Mesodermal cell (in vitro differentiated cells): ENCODE measurements around the gene ZNF862.
"Not testable (repeated sequence)": the region's sequence is repeated elsewhere in the genome, so short reads cannot be mapped to it uniquely, and the experiment has no call there.

Experiments
- H3K27ac ChIP-seq: 2 replicates; pipeline ENCODE4 v1.7.0; 2013; ENCODE audit warnings: mild to moderate bottlenecking, low read depth, low read length, moderate library complexity; ENCODE audit not compliant: severe bottlenecking
- H3K36me3 ChIP-seq: 2 replicates; pipeline ENCODE4 v1.7.1; 2013; ENCODE audit warnings: mild to moderate bottlenecking, low read length, moderate library complexity; ENCODE audit not compliant: control insufficient read depth, insufficient read depth
- H3K4me1 ChIP-seq: one replicate; pipeline ENCODE4 v1.7.1; 2013; ENCODE audit warnings: mild to moderate bottlenecking, low read length; ENCODE audit not compliant: insufficient read depth, control insufficient read depth, poor library complexity, severe bottlenecking
- H3K4me3 ChIP-seq: 2 replicates; pipeline ENCODE4 v1.7.0; 2013; ENCODE audit warnings: low read length, control low read depth, mild to moderate bottlenecking; ENCODE audit not compliant: insufficient read depth, poor library complexity, severe bottlenecking; ENCODE audit errors: extremely low read depth
- H3K9me3 ChIP-seq: 2 replicates; pipeline ENCODE4 v1.7.1; 2013; ENCODE audit warnings: mild to moderate bottlenecking, low read length, moderate library complexity; ENCODE audit not compliant: control insufficient read depth
- WGBS, 2 experiments: methylation state at CpG; one replicate each; pipeline ENCODE4 v1.1.5; 2013; ENCODE audit warnings: missing lambda C conversion rate in 2 of 2; ENCODE audit not compliant: insufficient coverage in 2 of 2; 5-methylcytosine and 5-hydroxymethylcytosine counted together

Gene ZNF862

DNA sequence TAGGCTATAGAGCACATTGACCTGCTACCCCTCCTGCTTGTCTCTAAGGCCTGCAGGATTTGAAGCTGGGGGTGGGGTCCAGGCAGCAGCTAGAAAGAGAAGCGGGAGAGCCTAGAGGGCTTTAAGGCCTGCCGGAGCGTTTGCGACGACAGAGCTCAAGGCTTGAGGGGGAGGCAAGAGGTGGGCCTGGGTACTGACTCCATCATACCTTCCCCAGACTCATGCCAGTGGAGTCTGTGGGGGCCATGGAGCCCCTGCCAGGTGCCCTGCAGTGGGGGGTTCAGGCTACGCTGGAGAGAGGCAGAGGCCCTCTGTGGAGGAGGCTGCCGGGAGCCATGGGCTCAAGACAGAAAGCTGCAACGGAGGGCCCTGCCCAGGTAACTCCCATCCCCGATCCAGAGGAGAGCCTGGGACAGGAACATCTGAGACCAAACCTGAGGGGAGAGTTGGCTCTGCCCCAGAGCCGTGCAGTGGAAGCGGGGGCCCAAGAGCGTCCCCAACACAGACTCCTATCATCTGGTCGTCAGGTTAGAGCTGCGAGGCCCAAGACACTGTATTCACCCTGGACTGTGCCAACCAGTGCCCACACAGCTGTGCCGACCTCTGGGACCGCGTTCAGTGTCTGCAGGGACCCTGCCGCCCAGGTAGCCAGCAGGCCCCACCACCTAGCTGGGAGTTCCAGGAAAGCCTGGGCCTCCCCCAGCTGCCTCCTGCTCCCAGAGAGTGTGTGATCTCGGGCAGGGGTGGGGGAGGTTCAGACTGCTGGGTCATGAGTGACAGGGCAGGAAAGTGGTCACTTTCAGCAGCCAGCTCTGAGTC, 13.2 kb upstream of the ZNF862 start:
- no peak overlapping the region for H3K27ac ChIP-seq
- no peak overlapping the region for H3K4me3 ChIP-seq
- 94 to 96% methylated on average over 16 to 17 of the region's 19 CpGs for WGBS, 2 experiments
- no peaks in the 10 kb centered on the region for H3K4me1 ChIP-seq
- no peaks in the 10 kb centered on the region for H3K9me3 ChIP-seq
- no peaks in the 10 kb centered on the region for H3K36me3 ChIP-seq

DNA sequence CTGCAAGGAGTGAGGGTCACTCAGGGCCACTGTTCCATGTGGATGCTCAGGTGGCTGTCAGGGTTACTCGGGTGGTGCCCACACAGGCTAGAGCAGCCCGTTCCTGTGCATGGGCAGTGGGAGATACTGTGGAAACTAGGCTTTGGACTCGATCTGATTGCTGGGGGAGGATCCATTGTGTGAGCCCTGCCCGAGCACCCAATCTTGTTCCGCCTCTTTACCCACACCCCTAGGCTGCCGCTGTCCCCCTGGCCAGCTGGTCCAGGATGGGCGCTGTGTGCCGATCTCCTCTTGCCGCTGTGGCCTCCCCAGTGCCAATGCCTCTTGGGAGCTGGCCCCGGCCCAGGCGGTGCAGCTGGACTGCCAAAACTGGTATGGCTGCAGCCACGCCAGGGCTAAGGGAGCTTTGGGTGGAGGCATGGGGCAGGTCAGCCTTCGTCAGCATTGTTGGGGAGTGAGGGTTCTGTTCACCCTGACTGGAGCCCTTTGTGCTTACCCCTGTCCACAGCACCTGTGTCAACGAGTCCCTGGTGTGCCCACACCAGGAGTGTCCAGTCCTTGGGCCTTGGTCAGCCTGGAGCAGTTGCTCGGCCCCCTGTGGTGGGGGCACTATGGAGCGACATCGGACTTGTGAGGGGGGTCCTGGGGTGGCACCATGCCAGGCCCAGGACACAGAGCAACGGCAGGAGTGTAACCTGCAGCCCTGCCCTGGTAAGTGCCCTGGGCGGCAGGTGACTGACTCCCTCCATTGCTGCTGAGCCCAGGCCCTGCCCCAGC, 12.4 kb upstream of the ZNF862 start:
- H3K36me3 ChIP-seq, result no peaks in the 10 kb centered on the region
- H3K4me3 ChIP-seq, result no peak overlapping the region
- no peak overlapping the region for H3K27ac ChIP-seq
- H3K9me3 ChIP-seq, result no peaks in the 10 kb centered on the region
- WGBS, 2 experiments, result 86 to 92% methylated on average over 11 to 18 of the region's 19 CpGs
- H3K4me1 ChIP-seq, result no peaks in the 10 kb centered on the region

DNA sequence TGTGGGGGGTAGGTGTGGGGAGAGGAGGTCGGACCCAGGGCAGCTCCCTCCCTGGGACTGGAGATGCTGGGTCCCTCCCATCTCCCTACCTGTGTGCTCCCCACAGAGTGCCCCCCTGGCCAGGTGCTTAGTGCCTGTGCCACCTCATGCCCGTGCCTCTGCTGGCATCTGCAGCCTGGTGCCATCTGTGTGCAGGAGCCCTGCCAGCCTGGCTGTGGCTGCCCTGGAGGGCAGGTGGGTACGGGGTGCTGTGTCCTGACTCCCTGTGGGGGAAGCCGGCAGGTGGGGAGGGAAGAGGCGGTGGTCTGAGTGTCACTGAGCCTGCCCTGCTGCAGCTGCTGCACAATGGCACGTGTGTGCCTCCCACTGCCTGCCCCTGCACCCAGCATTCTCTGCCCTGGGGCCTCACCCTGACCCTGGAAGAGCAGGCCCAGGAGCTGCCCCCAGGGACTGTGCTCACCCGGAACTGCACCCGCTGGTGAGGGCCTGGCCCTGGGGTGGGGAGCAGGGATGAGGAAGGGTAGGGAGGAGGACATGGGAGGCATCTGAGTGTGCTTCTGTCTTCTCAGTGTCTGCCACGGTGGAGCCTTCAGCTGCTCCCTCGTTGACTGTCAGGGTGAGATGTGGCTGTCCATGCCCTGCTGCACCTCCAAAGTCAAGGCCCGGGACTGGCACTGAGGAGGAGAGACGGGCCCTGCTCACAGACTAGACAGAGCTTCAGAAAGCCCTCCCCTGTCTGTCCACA, 11.7 kb upstream of the ZNF862 start:
- H3K4me1 ChIP-seq, result no peaks in the 10 kb centered on the region
- H3K4me3 ChIP-seq, result no peak overlapping the region
- no peaks in the 10 kb centered on the region for H3K36me3 ChIP-seq
- 79 to 82% methylated on average over 9 of the region's 12 CpGs for WGBS, 2 experiments
- no peak overlapping the region for H3K27ac ChIP-seq
- no peaks in the 10 kb centered on the region for H3K9me3 ChIP-seq

DNA sequence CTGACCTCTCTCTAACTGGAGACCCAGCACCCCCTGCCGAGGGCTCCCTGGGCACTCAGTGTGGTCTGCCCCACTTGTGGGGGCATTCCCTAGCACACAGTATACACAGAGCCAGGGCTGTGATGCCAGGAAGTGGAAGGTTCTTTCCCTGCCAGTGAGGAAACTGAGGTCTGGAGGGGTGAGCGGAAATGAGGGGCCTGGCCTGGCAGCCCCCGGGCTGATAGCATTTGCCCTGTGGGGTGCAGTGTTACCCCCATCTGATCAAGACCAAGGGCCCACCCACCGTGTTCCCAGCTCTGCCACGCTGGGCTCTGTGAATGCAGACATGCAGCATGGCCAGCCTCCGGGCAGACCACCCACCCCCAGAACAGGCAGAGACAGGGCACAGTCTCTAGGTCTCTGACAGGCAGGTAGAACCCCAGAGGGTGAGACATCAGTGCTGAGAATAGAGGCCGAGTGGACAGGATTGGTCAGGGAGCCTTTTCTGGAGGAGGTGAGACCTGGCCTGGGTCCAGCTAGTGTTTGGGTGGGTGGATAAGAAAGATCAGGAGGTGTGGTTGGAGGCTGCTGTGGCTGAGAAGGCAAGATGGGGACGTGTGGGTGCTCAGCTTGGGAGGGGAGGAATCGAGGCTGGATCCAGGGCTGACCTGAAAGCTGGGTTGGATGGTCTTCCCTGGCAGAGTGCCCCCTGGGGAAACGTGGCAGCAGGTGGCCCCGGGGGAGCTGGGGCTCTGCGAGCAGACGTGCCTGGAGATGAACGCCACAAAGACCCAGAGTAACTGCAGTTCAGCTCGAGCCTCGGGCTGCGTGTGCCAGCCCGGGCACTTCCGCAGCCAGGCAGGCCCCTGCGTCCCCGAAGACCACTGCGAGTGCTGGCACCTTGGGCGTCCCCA, 10.8 kb upstream of the ZNF862 start:
- Histone ChIP-seq H3K36me3 (no peaks in the 10 kb centered on the region), H3K4me3 (no peak overlapping the region), H3K4me1 (no peaks in the 10 kb centered on the region)

DNA sequence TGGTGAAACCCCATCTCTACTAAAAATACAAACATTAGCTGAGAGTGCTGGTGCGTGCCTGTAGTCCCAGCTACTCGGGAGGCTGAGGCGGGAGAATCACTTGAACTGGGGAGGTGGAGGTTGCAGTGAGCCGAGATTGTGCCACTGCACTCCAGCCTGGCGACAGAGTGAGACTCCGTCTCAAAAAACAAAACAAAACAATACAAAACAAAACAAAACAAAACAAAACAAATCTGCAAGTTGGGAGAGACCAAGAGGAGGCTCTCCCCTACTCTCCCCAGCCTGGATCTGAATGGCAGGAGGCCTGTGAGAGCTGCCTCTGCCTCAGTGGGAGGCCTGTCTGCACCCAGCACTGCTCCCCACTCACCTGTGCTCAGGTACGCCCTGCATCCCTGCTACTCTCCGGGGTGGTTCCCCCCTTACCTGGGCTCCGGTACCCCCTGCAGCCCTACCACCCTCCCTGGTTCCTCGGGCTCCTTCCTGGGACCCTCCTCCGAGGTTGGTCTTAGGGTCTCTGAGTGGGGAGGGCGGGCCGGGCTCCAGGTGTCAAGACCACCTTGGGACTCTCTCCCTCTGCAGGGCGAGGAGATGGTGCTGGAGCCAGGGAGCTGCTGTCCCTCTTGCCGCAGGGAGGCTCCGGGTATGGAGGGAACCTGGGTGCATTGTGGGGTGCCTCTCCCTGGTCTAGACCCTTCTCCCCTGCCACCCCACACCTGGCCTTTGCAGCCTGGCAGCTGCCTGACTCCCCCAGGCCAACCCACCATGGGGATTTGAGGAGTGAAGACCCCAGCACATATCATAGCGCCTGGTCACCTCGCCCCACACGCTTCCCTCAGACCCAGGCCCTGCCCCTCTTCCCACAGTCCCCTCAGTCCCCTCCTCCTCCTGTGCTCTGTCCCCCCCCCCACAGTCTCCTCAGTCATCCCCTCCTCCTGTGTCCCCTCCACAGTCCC, 9.5 kb upstream of the ZNF862 start:
- Histone ChIP-seq H3K4me3 (no peak overlapping the region), H3K9me3 (no peaks in the 10 kb centered on the region), H3K4me1 (no peaks in the 10 kb centered on the region), H3K27ac (no peak overlapping the region), H3K36me3 (no peaks in the 10 kb centered on the region)
- WGBS, 2 experiments, result 87 to 93% methylated on average over 8 to 10 of the region's 19 CpGs

More for the DNA sequence above, 10.8 kb upstream of the ZNF862 start:
- Histone ChIP-seq H3K27ac (no peak overlapping the region), H3K9me3 (no peaks in the 10 kb centered on the region)
- 84 to 88% methylated on average over 21 of the region's 23 CpGs for WGBS, 2 experiments

DNA sequence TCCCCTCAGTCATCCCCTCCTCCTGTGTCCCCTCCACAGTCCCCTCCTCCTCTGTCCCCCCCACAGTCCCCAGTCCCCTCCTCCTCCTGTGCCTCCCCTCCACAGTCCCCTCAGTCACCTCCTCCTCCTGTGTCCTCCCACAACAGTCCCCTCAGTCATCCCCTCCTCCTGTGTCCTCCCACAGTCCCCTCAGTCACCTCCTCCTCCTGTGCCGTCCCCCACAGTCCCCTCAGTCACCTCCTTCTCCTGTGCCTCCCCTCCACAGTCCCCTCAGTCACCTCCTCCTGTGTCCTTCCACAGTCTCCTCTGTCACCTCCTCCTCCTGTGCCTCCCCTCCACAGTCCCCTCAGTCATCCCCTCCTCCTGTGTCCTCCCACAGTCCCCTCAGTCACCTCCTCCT, 7.6 kb upstream of the ZNF862 start:
- not testable (repeated sequence) for H3K27ac ChIP-seq, H3K4me3 ChIP-seq, H3K4me1 ChIP-seq, H3K36me3 ChIP-seq, H3K9me3 ChIP-seq
- WGBS, 2 experiments, result 52 to 62% methylated on average over 1 of the region's 1 CpG

DNA sequence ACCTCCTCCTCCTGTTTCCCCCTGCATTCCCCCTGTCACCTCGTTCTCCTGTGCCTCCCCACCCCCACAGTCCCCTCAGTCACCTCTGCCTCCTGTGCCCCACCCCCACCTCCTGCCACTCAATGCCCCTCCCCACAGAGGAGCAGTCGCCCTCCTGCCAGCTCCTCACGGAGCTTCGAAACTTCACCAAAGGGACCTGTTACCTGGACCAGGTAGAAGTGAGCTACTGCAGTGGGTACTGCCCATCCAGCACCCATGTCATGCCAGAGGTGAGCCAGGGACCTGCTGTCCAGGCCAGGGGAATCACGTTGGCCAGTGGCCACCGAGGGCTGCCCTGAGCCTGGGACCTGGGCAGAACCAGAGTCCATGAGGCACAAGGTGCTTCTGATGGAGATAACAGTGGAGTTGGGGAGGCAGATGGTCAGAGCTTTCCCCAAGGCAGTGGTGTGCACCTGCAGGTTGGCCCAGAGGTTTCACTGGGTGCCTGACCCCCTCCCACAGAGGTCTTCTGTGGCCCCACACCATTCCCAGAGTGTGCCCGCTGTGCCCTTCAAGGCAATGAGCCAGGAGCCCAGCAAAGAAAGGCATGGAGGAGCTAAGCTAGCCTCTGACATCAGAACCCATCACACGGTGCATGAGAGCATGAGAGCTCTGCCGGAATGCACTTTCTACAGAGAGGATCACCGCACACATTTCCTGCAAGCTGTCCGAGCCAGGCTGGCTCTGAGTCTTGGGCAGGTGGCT, 7.0 kb upstream of the ZNF862 start:
- no peak overlapping the region for H3K4me3 ChIP-seq
- H3K36me3 ChIP-seq, result no peaks in the 10 kb centered on the region
- H3K27ac ChIP-seq, result no peak overlapping the region
- 46 to 59% methylated on average over 10 of the region's 11 CpGs for WGBS, 2 experiments
- no peaks in the 10 kb centered on the region for H3K4me1 ChIP-seq
- no peaks in the 10 kb centered on the region for H3K9me3 ChIP-seq

DNA sequence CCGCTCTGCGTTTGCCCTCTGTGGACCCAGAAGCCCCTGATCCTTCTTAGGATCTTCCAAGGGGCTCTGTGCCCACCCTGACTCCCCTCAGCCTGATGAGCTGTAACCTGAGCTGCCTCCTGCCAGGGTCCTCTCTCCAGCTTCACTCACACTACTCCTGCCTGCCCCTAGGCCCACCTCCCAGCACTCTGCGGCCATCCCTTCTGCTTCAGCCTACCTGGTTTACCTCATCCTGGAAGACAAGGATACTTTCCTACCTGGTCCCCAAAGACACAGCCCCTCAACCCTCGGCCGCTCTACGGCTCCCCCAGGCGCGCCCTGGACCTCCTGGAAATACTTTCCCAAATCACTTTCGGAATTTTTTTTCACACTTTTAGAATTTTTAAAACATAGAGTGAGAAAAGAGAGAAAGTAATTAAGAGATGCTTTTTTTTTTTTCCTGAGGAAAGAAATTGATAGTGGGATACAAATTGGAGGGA, 6.4 kb upstream of the ZNF862 start:
- no peaks in the 10 kb centered on the region for H3K4me1 ChIP-seq
- H3K9me3 ChIP-seq, result no peaks in the 10 kb centered on the region
- H3K36me3 ChIP-seq, result no peaks in the 10 kb centered on the region
- no peak overlapping the region for H3K4me3 ChIP-seq
- WGBS, 2 experiments, result 54 to 58% methylated on average over 2 to 3 of the region's 9 CpGs
- no peak overlapping the region for H3K27ac ChIP-seq
